HepG2 (cell line): ENCODE data around the gene MXRA8. TPM values are rescaled to one million over a fixed set of nuclear protein-coding genes. Genes with fewer than 3 reads are reported as not detected.

Experiments
- CCAR2 ChIP-seq: fragments of 200-400 bp; formaldehyde crosslinking; optimal IDR thresholded peaks from 2 replicates; pipeline ENCODE3; 2018; ENCODE audit warnings: low read depth, mild to moderate bottlenecking, low read length, moderate library complexity
- FOXA3 ChIP-seq: IDR thresholded peaks from 2 replicates; pipeline ENCODE4 v1.6.1; 2016; ENCODE audit warnings: missing genetic modification reagents, missing compliant biosample characterization
- JARID2 ChIP-seq: sonication (generic); formaldehyde crosslinking; IDR thresholded peaks from 2 replicates; pipeline ENCODE4 v1.8.1; 2023; ENCODE audit warnings: missing genetic modification reagents, inconsistent platforms; ENCODE audit not compliant: insufficient replicate concordance
- KAT8 ChIP-seq: IDR thresholded peaks from 2 replicates; pipeline ENCODE4 v1.6.1; 2016; ENCODE audit warnings: missing genetic modification reagents, missing compliant biosample characterization
- KLF12 ChIP-seq: sonication (generic); formaldehyde crosslinking; IDR thresholded peaks from 2 replicates; pipeline ENCODE4 v1.4.0; 2020; ENCODE audit warnings: missing genetic modification reagents, borderline replicate concordance
- MIER2 ChIP-seq: IDR thresholded peaks from 2 replicates; pipeline ENCODE4 v1.6.1; 2016; ENCODE audit warnings: missing biosample characterization, missing genetic modification reagents
- NFYB ChIP-seq: sonication (generic); formaldehyde crosslinking; IDR thresholded peaks from 2 replicates; pipeline ENCODE4 v1.4.0; 2020; ENCODE audit warnings: missing genetic modification reagents
- POLR2G ChIP-seq: fragments of 200-400 bp; formaldehyde crosslinking; IDR thresholded peaks from 2 replicates; pipeline ENCODE4 v1.6.1; 2018; ENCODE audit warnings: mild to moderate bottlenecking, low read depth, low read length, moderate library complexity
- SP5 ChIP-seq: IDR thresholded peaks from 2 replicates; pipeline ENCODE4 v1.6.1; 2016; ENCODE audit warnings: low read depth, borderline replicate concordance
- SRY ChIP-seq: sonication (generic); formaldehyde crosslinking; IDR thresholded peaks from 2 replicates; pipeline ENCODE4 v1.8.0; 2022; ENCODE audit warnings: mild to moderate bottlenecking, missing genetic modification reagents
- ZFX ChIP-seq: sonication (generic); formaldehyde crosslinking; IDR thresholded peaks from 2 replicates; pipeline ENCODE4 v1.4.0; 2020; ENCODE audit warnings: mild to moderate bottlenecking, low read depth, missing genetic modification reagents, moderate library complexity
- polyA plus RNA-seq, 8 experiments: library from polyadenylated mRNA; depleted of rRNA in 3 of 8; stranded (reverse) in 7 of 8; unstranded in 1 of 8; fragments of >200 nt; fragmentation: Illumina TruSeq in 4 of 8; extraction: Trizol in 4 of 8; gene quantifications; 2 replicates each; pipeline versions ENCODE4 v1.2.1 to v1.2.3, GENCODE V29; 2011 to 2016; ENCODE audit warnings: low read depth in 4 of 8, missing spikeins in 1 of 8, mixed read lengths in 1 of 8; ENCODE audit not compliant: insufficient read depth in 1 of 8
- total RNA-seq, 5 experiments: library from RNA; depleted of rRNA; stranded (reverse); fragments of >200 nt; fragmentation: Illumina TruSeq; extraction: Trizol; gene quantifications; 2 replicates each; pipeline ENCODE4 v1.2.3, GENCODE V29; 2016; ENCODE audit warnings: low read depth in 1 of 5
- TF ChIP-seq, protein P1 (sequence below): sonication (generic); formaldehyde crosslinking; IDR thresholded peaks from 2 replicates; pipeline ENCODE4 v1.4.0; 2020; ENCODE audit warnings: mild to moderate bottlenecking, missing genetic modification reagents
- TF ChIP-seq, protein P2 (sequence below): sonication (generic); formaldehyde crosslinking; conservative IDR thresholded peaks from 2 replicates; pipeline ENCODE4 v1.8.1; 2023; ENCODE audit warnings: missing genetic modification reagents
- TF ChIP-seq, protein P3 (sequence below): sonication (generic); formaldehyde crosslinking; IDR thresholded peaks from 2 replicates; pipeline ENCODE4 v1.8.0; 2022; ENCODE audit warnings: mild to moderate bottlenecking, missing genetic modification reagents
- TF ChIP-seq, protein P4 (sequence below): sonication (generic); formaldehyde crosslinking; IDR thresholded peaks from 2 replicates; pipeline ENCODE4 v1.8.0; 2023; ENCODE audit warnings: mild to moderate bottlenecking, missing genetic modification reagents
- TF ChIP-seq, protein P5 (sequence below): sonication (generic); formaldehyde crosslinking; IDR thresholded peaks from 2 replicates; pipeline ENCODE4 v1.4.0; 2020; ENCODE audit warnings: mild to moderate bottlenecking, missing genetic modification reagents

MXRA8 gene
- total and polyA plus RNA-seq, 2 of the 13 experiments (the other 11 are each of a cell fraction or from before 2014, with no cell fraction given): 19.8 to 44.8 TPM

DNA sequence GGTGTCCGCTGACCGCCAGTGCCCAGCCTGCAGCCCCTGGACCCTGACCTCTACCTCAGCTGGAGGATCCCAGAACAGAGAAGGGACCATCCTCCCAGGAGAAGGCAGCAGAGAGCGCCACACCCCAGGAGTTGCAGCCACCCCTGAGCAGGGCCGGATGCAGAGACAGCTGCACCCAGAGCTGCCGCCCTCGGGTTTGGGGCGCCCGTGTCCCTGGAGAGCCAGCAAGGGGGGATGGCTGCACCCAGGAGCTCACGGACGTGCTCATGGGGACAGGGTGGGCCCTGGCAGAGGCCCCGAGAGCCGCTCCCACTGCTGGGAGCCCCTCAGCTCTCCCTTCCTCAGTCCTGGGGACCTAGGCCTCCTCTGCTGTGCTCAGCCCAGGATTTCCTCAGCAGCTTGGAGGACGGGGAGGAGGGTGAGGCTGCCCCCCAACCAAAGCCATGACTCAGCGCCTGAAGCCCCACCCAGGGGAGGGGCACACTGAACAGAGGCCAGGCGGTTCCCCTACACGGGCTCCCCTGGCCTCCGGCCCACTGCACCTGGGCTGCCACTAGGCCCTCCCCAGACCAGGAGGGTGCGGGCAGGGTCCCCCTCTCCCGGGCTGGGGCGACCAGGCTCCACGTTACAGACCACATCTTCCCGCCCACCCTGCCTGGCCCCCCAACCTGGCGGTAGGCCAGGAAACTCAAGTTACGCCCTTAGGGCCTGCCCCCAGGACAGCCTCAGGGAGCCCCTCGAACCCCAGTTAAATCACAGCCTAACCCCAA is 52.9 kb downstream of the MXRA8 start (continued):
- TF ChIP-seq, protein P1, sequence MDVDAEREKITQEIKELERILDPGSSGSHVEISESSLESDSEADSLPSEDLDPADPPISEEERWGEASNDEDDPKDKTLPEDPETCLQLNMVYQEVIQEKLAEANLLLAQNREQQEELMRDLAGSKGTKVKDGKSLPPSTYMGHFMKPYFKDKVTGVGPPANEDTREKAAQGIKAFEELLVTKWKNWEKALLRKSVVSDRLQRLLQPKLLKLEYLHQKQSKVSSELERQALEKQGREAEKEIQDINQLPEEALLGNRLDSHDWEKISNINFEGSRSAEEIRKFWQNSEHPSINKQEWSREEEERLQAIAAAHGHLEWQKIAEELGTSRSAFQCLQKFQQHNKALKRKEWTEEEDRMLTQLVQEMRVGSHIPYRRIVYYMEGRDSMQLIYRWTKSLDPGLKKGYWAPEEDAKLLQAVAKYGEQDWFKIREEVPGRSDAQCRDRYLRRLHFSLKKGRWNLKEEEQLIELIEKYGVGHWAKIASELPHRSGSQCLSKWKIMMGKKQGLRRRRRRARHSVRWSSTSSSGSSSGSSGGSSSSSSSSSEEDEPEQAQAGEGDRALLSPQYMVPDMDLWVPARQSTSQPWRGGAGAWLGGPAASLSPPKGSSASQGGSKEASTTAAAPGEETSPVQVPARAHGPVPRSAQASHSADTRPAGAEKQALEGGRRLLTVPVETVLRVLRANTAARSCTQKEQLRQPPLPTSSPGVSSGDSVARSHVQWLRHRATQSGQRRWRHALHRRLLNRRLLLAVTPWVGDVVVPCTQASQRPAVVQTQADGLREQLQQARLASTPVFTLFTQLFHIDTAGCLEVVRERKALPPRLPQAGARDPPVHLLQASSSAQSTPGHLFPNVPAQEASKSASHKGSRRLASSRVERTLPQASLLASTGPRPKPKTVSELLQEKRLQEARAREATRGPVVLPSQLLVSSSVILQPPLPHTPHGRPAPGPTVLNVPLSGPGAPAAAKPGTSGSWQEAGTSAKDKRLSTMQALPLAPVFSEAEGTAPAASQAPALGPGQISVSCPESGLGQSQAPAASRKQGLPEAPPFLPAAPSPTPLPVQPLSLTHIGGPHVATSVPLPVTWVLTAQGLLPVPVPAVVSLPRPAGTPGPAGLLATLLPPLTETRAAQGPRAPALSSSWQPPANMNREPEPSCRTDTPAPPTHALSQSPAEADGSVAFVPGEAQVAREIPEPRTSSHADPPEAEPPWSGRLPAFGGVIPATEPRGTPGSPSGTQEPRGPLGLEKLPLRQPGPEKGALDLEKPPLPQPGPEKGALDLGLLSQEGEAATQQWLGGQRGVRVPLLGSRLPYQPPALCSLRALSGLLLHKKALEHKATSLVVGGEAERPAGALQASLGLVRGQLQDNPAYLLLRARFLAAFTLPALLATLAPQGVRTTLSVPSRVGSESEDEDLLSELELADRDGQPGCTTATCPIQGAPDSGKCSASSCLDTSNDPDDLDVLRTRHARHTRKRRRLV (CRISPR knock-in tag): 0 out of 2 replicates have a peak, but pooled peaks have one; percentile 8
- TF ChIP-seq SP5 (peak; percentile 67; the same call in 1 of the 2 replicates), SRY (0 out of 2 replicates have a peak, but pooled peaks have one; percentile 23), POLR2G (peak; percentile 68), KAT8 (CRISPR knock-in tag) (peak; percentile 16; the same call in 1 of the 2 replicates), CCAR2 (no peak), FOXA3 (CRISPR knock-in tag) (no peak), NFYB (CRISPR knock-in tag) (no peak), MIER2 (CRISPR knock-in tag) (no peak), ZFX (CRISPR knock-in tag) (peak; percentile 60; the same call in 1 of the 2 replicates), KLF12 (0 out of 2 replicates have a peak, but pooled peaks have one; percentile 47), JARID2 (CRISPR knock-in tag) (no peak)
- TF ChIP-seq, protein P2, sequence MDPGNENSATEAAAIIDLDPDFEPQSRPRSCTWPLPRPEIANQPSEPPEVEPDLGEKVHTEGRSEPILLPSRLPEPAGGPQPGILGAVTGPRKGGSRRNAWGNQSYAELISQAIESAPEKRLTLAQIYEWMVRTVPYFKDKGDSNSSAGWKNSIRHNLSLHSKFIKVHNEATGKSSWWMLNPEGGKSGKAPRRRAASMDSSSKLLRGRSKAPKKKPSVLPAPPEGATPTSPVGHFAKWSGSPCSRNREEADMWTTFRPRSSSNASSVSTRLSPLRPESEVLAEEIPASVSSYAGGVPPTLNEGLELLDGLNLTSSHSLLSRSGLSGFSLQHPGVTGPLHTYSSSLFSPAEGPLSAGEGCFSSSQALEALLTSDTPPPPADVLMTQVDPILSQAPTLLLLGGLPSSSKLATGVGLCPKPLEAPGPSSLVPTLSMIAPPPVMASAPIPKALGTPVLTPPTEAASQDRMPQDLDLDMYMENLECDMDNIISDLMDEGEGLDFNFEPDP (CRISPR knock-in tag): no peak
- TF ChIP-seq, protein P3, sequence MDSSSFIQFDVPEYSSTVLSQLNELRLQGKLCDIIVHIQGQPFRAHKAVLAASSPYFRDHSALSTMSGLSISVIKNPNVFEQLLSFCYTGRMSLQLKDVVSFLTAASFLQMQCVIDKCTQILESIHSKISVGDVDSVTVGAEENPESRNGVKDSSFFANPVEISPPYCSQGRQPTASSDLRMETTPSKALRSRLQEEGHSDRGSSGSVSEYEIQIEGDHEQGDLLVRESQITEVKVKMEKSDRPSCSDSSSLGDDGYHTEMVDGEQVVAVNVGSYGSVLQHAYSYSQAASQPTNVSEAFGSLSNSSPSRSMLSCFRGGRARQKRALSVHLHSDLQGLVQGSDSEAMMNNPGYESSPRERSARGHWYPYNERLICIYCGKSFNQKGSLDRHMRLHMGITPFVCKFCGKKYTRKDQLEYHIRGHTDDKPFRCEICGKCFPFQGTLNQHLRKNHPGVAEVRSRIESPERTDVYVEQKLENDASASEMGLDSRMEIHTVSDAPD (CRISPR knock-in tag): no peak
- TF ChIP-seq, protein P4, sequence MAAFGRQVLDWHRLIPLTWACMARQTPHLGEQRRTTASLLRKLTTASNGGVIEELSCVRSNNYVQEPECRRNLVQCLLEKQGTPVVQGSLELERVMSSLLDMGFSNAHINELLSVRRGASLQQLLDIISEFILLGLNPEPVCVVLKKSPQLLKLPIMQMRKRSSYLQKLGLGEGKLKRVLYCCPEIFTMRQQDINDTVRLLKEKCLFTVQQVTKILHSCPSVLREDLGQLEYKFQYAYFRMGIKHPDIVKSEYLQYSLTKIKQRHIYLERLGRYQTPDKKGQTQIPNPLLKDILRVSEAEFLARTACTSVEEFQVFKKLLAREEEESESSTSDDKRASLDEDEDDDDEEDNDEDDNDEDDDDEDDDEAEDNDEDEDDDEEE (CRISPR knock-in tag): peak; percentile 22; the same call in 1 of the 2 replicates
- TF ChIP-seq, protein P5, sequence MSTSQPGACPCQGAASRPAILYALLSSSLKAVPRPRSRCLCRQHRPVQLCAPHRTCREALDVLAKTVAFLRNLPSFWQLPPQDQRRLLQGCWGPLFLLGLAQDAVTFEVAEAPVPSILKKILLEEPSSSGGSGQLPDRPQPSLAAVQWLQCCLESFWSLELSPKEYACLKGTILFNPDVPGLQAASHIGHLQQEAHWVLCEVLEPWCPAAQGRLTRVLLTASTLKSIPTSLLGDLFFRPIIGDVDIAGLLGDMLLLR (CRISPR knock-in tag): no peak
